ENCODE results near the gene CAMK2B.
"Not testable (repeated sequence)": the region's sequence is repeated elsewhere in the genome, so short reads cannot be mapped to it uniquely, and the experiment has no call there.

The CAMK2B gene

GRCh38 chr7:44187636-44188416 lies 137.6 kb downstream of the CAMK2B start:
- peak; percentile 27 for DNase-seq

- no peak for DNase-seq
These were observed 138.7 kb downstream of the CAMK2B start for GRCh38 chr7:44186736-44187135.

GRCh38 chr7:44185729-44186128 lies 139.7 kb downstream of the CAMK2B start:
- DNase-seq: no peak

GRCh38 chr7:44184873-44185446 lies 140.4 kb downstream of the CAMK2B start:
- no peak for DNase-seq

- DNase-seq: no peak
These were observed 141.1 kb downstream of the CAMK2B start for GRCh38 chr7:44184206-44184872.

- DNase-seq: peak; percentile 15
These were observed 142.0 kb downstream of the CAMK2B start for GRCh38 chr7:44183386-44183785.

- DNase-seq: no peak
These were observed 142.6 kb downstream of the CAMK2B start for GRCh38 chr7:44182827-44183226.

- no peak for DNase-seq
These were observed 144.8 kb downstream of the CAMK2B start for GRCh38 chr7:44180631-44181030.

- peak; percentile 40 for DNase-seq
These were observed 147.7 kb downstream of the CAMK2B start for GRCh38 chr7:44177570-44178131.

- no peak for DNase-seq
These were observed 148.9 kb downstream of the CAMK2B start for GRCh38 chr7:44176486-44176885.

GRCh38 chr7:44175730-44176129 lies 149.7 kb downstream of the CAMK2B start:
- no peak for DNase-seq

GRCh38 chr7:44174694-44174948 lies 150.8 kb downstream of the CAMK2B start:
- DNase-seq: not testable (repeated sequence)

- DNase-seq: no peak
These were observed 151.3 kb downstream of the CAMK2B start for GRCh38 chr7:44173911-44174693.

- DNase-seq: no peak
These were observed 152.5 kb downstream of the CAMK2B start for GRCh38 chr7:44172803-44173424.

GRCh38 chr7:44172352-44172751 lies 153.0 kb downstream of the CAMK2B start:
- DNase-seq: no peak

- DNase-seq: not testable (repeated sequence)
These were observed 153.5 kb downstream of the CAMK2B start for GRCh38 chr7:44171901-44172300.

- no peak for DNase-seq
These were observed 157.5 kb downstream of the CAMK2B start for GRCh38 chr7:44167920-44168319.
